Natural killer cell (primary cell): Measurements from ENCODE around the gene CERS6. TPM values are rescaled to one million over a fixed set of nuclear protein-coding genes. Genes with fewer than 3 reads are reported as not detected.
A peak's percentile ranks its signal among the peaks of the same experiment; 100 is the strongest.

Source experiments
- ATAC-seq, 3 donors: fragments of 150-1000 bp in 2 of 3; fragments of 200-7000 bp in 1 of 3; cut with Tn5 transposase; 1 replicate in 1 of 3; 2 replicates in 2 of 3; pipeline ENCODE4 v1.10.0; 2021; ENCODE audit warnings: mild to moderate bottlenecking in 2 of 3, moderate library complexity in 2 of 3
- DNase-seq, 2 donors: peaks; one replicate each; pipeline versions ENCODE4 v3.0.0 to v3.0.0-alpha.2; 2013 to 2021; ENCODE audit warnings: mixed read lengths in 1 of 2
- H3K27ac ChIP-seq: one replicate; pipeline ENCODE4 v1.5.1; 2013; ENCODE audit warnings: mild to moderate bottlenecking, low read length
- H3K27me3 ChIP-seq: one replicate; pipeline ENCODE4 v1.6.1; 2013; ENCODE audit warnings: low read length; ENCODE audit not compliant: control insufficient read depth, insufficient read depth
- H3K36me3 ChIP-seq: one replicate; pipeline ENCODE4 v1.6.1; 2013; ENCODE audit warnings: low read length; ENCODE audit not compliant: control insufficient read depth, insufficient read depth
- H3K4me1 ChIP-seq: one replicate; pipeline ENCODE4 v1.6.1; 2013; ENCODE audit warnings: low read length; ENCODE audit not compliant: control insufficient read depth, insufficient read depth
- H3K4me3 ChIP-seq: one replicate; pipeline ENCODE4 v1.5.1; 2013; ENCODE audit warnings: low read length
- H3K9me3 ChIP-seq: one replicate; pipeline ENCODE4 v1.6.1; 2013; ENCODE audit warnings: low read length; ENCODE audit not compliant: control insufficient read depth, insufficient read depth
- H3K27ac Mint-ChIP-seq, 2 donors: one replicate each; pipeline ENCODE4 v1.8.0; 2022; ENCODE audit warnings: mild to moderate bottlenecking in 2 of 2, mixed read lengths in 2 of 2, moderate library complexity in 1 of 2
- H3K27me3 Mint-ChIP-seq, 2 donors: one replicate each; pipeline ENCODE4 v1.8.0; 2022; ENCODE audit warnings: low read depth in 2 of 2, mixed read lengths in 2 of 2
- H3K36me3 Mint-ChIP-seq: one replicate; pipeline ENCODE4 v1.8.0; 2022; ENCODE audit warnings: mixed read lengths
- H3K4me1 Mint-ChIP-seq, 2 donors: one replicate each; pipeline ENCODE4 v1.8.0; 2022; ENCODE audit warnings: mixed read lengths in 2 of 2
- H3K4me3 Mint-ChIP-seq: one replicate; pipeline ENCODE4 v1.8.0; 2022; ENCODE audit warnings: mild to moderate bottlenecking, moderate library complexity, mixed read lengths
- H3K9me3 Mint-ChIP-seq, 2 donors: one replicate each; pipeline ENCODE4 v1.8.0; 2022; ENCODE audit warnings: mixed read lengths in 2 of 2
- WGBS: methylation state at CpG from one replicate; pipeline ENCODE4 v1.1.7; 2013; ENCODE audit warnings: missing lambda C conversion rate; ENCODE audit not compliant: insufficient coverage; 5-methylcytosine and 5-hydroxymethylcytosine counted together
- intact Hi-C: fragments of 100-400 bp; cut with micrococcal nuclease; formaldehyde crosslinking; loops from one replicate; pipeline ENCODE4 v1.14.2; 2022
- total RNA-seq, 4 donors: library from RNA; stranded (reverse); fragments of 120-200 nt in 1 of 4; gene quantifications; one replicate each; pipeline versions ENCODE4 v1.2.3 to v1.2.4, GENCODE V29; 2013 to 2022
- TF ChIP-seq, protein P1 (sequence below): fragments of 200-600 bp; IDR thresholded peaks from one replicate; pipeline ENCODE4 v1.8.0; 2022; ENCODE audit warnings: antibody characterized with exemption

Gene CERS6
- total RNA-seq, 3 donors from 2014 or later (not counting 1 experiment from before 2014, with no cell fraction given): 9.1 to 13.5 (median 11.8) TPM

DNA sequence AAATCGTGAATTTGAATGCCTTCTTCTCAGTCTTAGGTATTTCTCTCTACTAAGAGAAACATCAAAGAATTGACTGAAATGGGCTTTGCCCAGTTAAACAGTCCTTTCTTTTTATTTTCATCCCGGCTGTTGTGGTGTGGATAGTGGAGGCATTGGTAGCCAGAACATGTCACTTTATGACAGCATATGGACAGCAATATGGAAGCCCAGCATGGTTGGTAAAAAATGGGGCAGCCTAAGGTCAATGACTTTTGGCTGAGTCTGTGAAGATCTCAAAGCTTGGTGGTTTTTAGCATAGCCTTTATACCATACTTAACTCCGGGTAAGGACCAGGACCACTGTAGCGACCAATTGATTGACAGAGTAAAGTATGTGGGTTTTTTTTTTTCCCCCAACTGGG lies 3.2 kb downstream of the CERS6 start:
- Mint-ChIP-seq H3K4me1 (peaks cover 29 to 36% of the 10 kb centered on the region in 2 donors), H3K27ac (peak overlapping the region in 1 of 2 donors; percentile 29), H3K9me3 (no peaks in the 10 kb centered on the region), H3K27me3 (no peaks in the 10 kb centered on the region), H3K36me3 (no peaks in the 10 kb centered on the region), H3K4me3 (no peak overlapping the region)
- ATAC-seq (no peak), DNase-seq (no peak)
- Histone ChIP-seq H3K27me3 (no peaks in the 10 kb centered on the region), H3K27ac (no peak overlapping the region), H3K9me3 (no peaks in the 10 kb centered on the region), H3K4me3 (no peak overlapping the region), H3K4me1 (peaks cover 15% of the 10 kb centered on the region), H3K36me3 (no peaks in the 10 kb centered on the region)
- intact Hi-C loops: loop anchor here (5.0 kb wide), 1 partner anchor 33 kb away; no protein-coding TSS in a partner anchor
- TF ChIP-seq, protein P1, sequence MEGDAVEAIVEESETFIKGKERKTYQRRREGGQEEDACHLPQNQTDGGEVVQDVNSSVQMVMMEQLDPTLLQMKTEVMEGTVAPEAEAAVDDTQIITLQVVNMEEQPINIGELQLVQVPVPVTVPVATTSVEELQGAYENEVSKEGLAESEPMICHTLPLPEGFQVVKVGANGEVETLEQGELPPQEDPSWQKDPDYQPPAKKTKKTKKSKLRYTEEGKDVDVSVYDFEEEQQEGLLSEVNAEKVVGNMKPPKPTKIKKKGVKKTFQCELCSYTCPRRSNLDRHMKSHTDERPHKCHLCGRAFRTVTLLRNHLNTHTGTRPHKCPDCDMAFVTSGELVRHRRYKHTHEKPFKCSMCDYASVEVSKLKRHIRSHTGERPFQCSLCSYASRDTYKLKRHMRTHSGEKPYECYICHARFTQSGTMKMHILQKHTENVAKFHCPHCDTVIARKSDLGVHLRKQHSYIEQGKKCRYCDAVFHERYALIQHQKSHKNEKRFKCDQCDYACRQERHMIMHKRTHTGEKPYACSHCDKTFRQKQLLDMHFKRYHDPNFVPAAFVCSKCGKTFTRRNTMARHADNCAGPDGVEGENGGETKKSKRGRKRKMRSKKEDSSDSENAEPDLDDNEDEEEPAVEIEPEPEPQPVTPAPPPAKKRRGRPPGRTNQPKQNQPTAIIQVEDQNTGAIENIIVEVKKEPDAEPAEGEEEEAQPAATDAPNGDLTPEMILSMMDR: no peak
- 90% methylated on average over 2 of the region's 4 CpGs for WGBS

DNA sequence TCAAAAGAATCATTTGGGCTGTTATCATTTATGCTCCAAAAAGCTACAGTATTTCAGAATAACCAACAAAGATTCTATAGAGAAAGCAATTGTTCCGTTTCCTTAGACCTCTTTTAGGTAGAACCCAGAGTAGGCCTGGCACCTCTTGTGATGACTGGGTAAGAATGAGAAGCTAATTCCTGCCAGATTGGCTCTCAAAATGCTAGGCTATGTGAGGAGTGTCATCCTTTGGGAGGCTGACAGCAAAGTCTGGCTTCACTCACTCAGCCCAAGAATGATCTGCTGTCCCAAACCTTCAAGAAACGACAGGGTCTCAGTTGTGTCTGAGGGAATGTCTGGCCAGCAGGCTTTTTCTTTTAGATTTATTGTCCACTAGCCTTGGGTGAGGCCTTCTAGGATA lies 4.5 kb downstream of the CERS6 start:
- ATAC-seq: no peak
- intact Hi-C loops: no loop called here
- peak overlapping the region; percentile 1 to 5 for H3K27ac Mint-ChIP-seq

DNA sequence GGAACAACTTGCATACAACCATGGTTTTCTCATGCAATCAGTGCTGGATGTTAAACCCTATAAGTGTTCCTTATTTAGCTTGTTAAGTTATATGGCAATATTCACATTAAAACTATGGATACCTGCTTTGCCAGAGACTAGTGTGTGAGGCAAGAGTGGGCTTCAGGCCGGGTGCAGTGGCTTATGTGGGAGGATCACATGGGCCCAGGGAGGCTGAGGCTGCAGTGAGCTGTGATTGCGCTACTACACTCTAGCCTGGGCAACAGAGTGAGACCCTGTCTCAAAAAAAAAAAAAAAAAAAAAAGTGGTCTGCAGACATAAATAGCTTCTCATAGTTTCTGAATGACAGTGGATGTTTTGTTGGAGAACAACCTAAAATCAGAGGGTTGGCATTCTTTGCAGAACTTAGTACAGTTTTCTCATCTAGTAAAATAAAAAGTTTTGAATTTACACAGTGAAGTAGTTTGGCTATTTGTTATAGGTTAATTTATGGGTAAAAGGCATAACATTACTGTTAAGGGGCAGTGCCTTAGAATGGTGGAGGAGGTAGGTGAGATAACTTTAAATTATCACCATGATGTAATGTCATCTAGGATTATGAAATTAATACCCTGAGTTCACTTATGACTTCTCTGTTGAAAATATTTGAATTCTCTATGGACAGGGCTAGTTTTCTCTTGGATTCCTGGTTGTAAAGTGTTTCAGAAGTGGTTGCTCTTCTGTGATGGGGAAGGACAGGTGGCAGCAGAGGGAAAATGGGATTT lies 5.3 kb downstream of the CERS6 start:
- no peaks in the 10 kb centered on the region for H3K27me3 ChIP-seq
- 78% methylated on average over 2 of the region's 2 CpGs for WGBS
- Mint-ChIP-seq H3K4me1 (peaks cover 50 to 56% of the 10 kb centered on the region in 2 donors), H3K9me3 (no peaks in the 10 kb centered on the region), H3K27ac (peak overlapping the region; percentile 5 to 16), H3K4me3 (no peak overlapping the region), H3K27me3 (no peaks in the 10 kb centered on the region), H3K36me3 (no peaks in the 10 kb centered on the region)
- ATAC-seq (no peak), DNase-seq (no peak)
- TF ChIP-seq, protein P1: no peak
- peaks cover 5% of the 10 kb centered on the region for H3K4me1 ChIP-seq
- H3K4me3 ChIP-seq: no peak overlapping the region
- H3K36me3 ChIP-seq: no peaks in the 10 kb centered on the region
- intact Hi-C loops: no loop called here
- H3K27ac ChIP-seq: no peak overlapping the region
- no peaks in the 10 kb centered on the region for H3K9me3 ChIP-seq

More for the DNA sequence above, 4.5 kb downstream of the CERS6 start:
- Histone ChIP-seq H3K4me1 (peaks cover 8% of the 10 kb centered on the region), H3K27ac (no peak overlapping the region), H3K4me3 (no peak overlapping the region), H3K27me3 (no peaks in the 10 kb centered on the region), H3K36me3 (no peaks in the 10 kb centered on the region), H3K9me3 (no peaks in the 10 kb centered on the region)
- DNase-seq: no peak
- WGBS: 100% methylated on average over 2 of the region's 2 CpGs
- H3K9me3 Mint-ChIP-seq: no peaks in the 10 kb centered on the region
- TF ChIP-seq, protein P1: no peak
- H3K4me1 Mint-ChIP-seq: peaks cover 42 to 48% of the 10 kb centered on the region in 2 donors
- H3K4me3 Mint-ChIP-seq: no peak overlapping the region
- H3K36me3 Mint-ChIP-seq: no peaks in the 10 kb centered on the region
- H3K27me3 Mint-ChIP-seq: no peaks in the 10 kb centered on the region
